PC-9 (cell line): ENCODE data around the gene NDUFAF8.

Experiments used
- EZH2 ChIP-seq: fragments of 200-600 bp; sonication (generic); IDR thresholded peaks from 2 replicates; pipeline ENCODE4 v1.8.0; 2017; ENCODE audit warnings: antibody characterized with exemption, low read depth
- TF ChIP-seq, protein P1 (sequence below): fragments of 200-600 bp; sonication (generic); conservative IDR thresholded peaks from 2 replicates; pipeline ENCODE4 v1.6.1; 2017; ENCODE audit warnings: mixed run types, antibody characterized with exemption, mild to moderate bottlenecking, moderate library complexity

DNA sequence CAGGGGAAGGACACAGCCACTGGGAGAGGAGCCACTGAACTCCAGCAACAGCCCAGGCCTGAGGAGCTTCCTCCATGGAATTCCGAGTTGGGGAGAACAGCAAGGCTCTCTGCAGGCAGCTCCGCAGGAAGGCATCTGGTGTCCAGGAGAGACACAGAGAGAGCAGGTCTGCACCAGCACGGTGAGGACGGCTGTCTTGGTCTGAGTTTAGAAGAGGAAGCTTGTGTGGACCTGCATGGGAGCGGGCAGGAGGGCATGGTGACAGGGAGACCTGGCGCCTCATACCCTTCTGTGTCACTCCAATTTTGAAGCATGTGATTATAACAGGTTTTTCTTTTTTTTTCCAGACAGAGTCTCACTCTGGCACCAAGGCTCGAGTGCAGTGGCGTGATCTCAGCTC lies 49.6 kb downstream of the NDUFAF8 start:
- TF ChIP-seq, protein P1, sequence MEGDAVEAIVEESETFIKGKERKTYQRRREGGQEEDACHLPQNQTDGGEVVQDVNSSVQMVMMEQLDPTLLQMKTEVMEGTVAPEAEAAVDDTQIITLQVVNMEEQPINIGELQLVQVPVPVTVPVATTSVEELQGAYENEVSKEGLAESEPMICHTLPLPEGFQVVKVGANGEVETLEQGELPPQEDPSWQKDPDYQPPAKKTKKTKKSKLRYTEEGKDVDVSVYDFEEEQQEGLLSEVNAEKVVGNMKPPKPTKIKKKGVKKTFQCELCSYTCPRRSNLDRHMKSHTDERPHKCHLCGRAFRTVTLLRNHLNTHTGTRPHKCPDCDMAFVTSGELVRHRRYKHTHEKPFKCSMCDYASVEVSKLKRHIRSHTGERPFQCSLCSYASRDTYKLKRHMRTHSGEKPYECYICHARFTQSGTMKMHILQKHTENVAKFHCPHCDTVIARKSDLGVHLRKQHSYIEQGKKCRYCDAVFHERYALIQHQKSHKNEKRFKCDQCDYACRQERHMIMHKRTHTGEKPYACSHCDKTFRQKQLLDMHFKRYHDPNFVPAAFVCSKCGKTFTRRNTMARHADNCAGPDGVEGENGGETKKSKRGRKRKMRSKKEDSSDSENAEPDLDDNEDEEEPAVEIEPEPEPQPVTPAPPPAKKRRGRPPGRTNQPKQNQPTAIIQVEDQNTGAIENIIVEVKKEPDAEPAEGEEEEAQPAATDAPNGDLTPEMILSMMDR, result no peak
- TF ChIP-seq EZH2, result no peak
